CD14-positive monocyte (primary cell): ENCODE measurements around the gene DDR1. TPM values are rescaled to one million over a fixed set of nuclear protein-coding genes. Genes with fewer than 3 reads are reported as not detected.

Source experiments
- DNase-seq, 3 donors: peaks; one replicate each; pipeline ENCODE4 v3.0.0-alpha.2; 2011 to 2022
- H2AFZ ChIP-seq: 2 replicates; pipeline ENCODE4 v1.6.0; 2012; ENCODE audit warnings: mild to moderate bottlenecking, low read depth, low read length, inconsistent platforms; ENCODE audit not compliant: insufficient read depth, poor library complexity, severe bottlenecking
- H3K27ac ChIP-seq, 2 donors: 1 replicate in 1 of 2; 2 replicates in 1 of 2; pipeline ENCODE4 v1.5.1; 2012 to 2013; ENCODE audit warnings: low read length in 2 of 2, control low read depth in 1 of 2, inconsistent platforms in 1 of 2, low read depth in 1 of 2, mild to moderate bottlenecking in 1 of 2
- H3K27me3 ChIP-seq, 2 donors: one replicate each; pipeline versions ENCODE4 v1.6.0 to v1.6.1; 2011 to 2013; ENCODE audit warnings: low read length in 2 of 2; ENCODE audit not compliant: control insufficient read depth in 2 of 2, insufficient read depth in 2 of 2
- H3K36me3 ChIP-seq, 2 donors: replicated peaks in 1 of 2; 1 replicate in 1 of 2; 2 replicates in 1 of 2; pipeline versions ENCODE4 v1.5.1 to v1.6.1; 2012 to 2013; ENCODE audit warnings: low read length in 2 of 2, control low read depth in 1 of 2, inconsistent platforms in 1 of 2, mild to moderate bottlenecking in 1 of 2; ENCODE audit not compliant: insufficient read depth in 2 of 2, control insufficient read depth in 1 of 2
- H3K4me1 ChIP-seq, 2 donors: 1 replicate in 1 of 2; 2 replicates in 1 of 2; pipeline versions ENCODE4 v1.5.1 to v1.6.1; 2012 to 2013; ENCODE audit warnings: low read length in 2 of 2, control low read depth in 1 of 2, inconsistent platforms in 1 of 2, mild to moderate bottlenecking in 1 of 2, moderate library complexity in 1 of 2; ENCODE audit not compliant: insufficient read depth in 2 of 2, control insufficient read depth in 1 of 2
- H3K4me2 ChIP-seq: replicated peaks from 2 replicates; pipeline ENCODE3; 2012; ENCODE audit warnings: low read length, moderate library complexity, mild to moderate bottlenecking; ENCODE audit not compliant: poor library complexity, severe bottlenecking; ENCODE audit errors: extremely low read depth
- H3K4me3 ChIP-seq, 3 experiments: fragments of 200-600 bp in 1 of 3; sonication (generic) in 1 of 3; replicated peaks in 1 of 3; 1 replicate in 2 of 3; 2 replicates in 1 of 3; pipeline ENCODE4 v1.5.1; 2011 to 2013; ENCODE audit warnings: low read length in 3 of 3, mild to moderate bottlenecking in 3 of 3, control low read depth in 2 of 3, low read depth in 2 of 3, inconsistent platforms in 1 of 3, moderate library complexity in 1 of 3
- H3K79me2 ChIP-seq: 2 replicates; pipeline ENCODE4 v1.6.0; 2012; ENCODE audit warnings: mild to moderate bottlenecking, control low read depth, inconsistent platforms, low read length, moderate library complexity; ENCODE audit not compliant: insufficient read depth
- H3K9ac ChIP-seq: 2 replicates; pipeline ENCODE4 v1.6.0; 2017; ENCODE audit warnings: low read length, mild to moderate bottlenecking; ENCODE audit not compliant: insufficient read depth, poor library complexity, severe bottlenecking
- H3K9me3 ChIP-seq, 2 donors: replicated peaks in 1 of 2; 1 replicate in 1 of 2; 2 replicates in 1 of 2; pipeline versions ENCODE4 v1.5.1 to v1.6.1; 2012 to 2013; ENCODE audit warnings: low read length in 2 of 2, control low read depth in 1 of 2; ENCODE audit not compliant: control insufficient read depth in 1 of 2, insufficient read depth in 1 of 2
- H4K20me1 ChIP-seq: 2 replicates; pipeline ENCODE4 v1.6.0; 2012; ENCODE audit warnings: mild to moderate bottlenecking, low read length, control low read depth, moderate library complexity; ENCODE audit not compliant: insufficient read depth
- H3K27ac Mint-ChIP-seq, 7 donors: one replicate each; pipeline ENCODE4 v1.8.0; 2020; ENCODE audit warnings: mild to moderate bottlenecking in 7 of 7, mixed read lengths in 7 of 7, moderate library complexity in 6 of 7, inconsistent platforms in 2 of 7
- H3K27me3 Mint-ChIP-seq, 3 donors: one replicate each; pipeline ENCODE4 v1.8.0; 2021 to 2022; ENCODE audit warnings: low read depth in 3 of 3, mild to moderate bottlenecking in 3 of 3, mixed read lengths in 3 of 3, moderate library complexity in 3 of 3, inconsistent platforms in 1 of 3
- H3K36me3 Mint-ChIP-seq, 2 donors: one replicate each; pipeline ENCODE4 v1.8.0; 2020; ENCODE audit warnings: mixed read lengths in 2 of 2, inconsistent platforms in 1 of 2, mild to moderate bottlenecking in 1 of 2
- H3K4me1 Mint-ChIP-seq: one replicate; pipeline ENCODE4 v1.8.0; 2020; ENCODE audit warnings: mild to moderate bottlenecking, mixed read lengths
- H3K4me3 Mint-ChIP-seq, 2 donors: one replicate each; pipeline ENCODE4 v1.8.0; 2020; ENCODE audit warnings: mild to moderate bottlenecking in 2 of 2, mixed read lengths in 2 of 2, moderate library complexity in 1 of 2
- H3K9me3 Mint-ChIP-seq, 7 donors: one replicate each; pipeline ENCODE4 v1.8.0; 2020 to 2022; ENCODE audit warnings: mixed read lengths in 7 of 7, mild to moderate bottlenecking in 6 of 7, moderate library complexity in 6 of 7, inconsistent platforms in 2 of 7
- CTCF ChIP-seq: fragments of 200-600 bp; IDR thresholded peaks from one replicate; pipeline ENCODE4 v1.8.0; 2022; ENCODE audit warnings: antibody characterized with exemption, mild to moderate bottlenecking
- WGBS: methylation state at CpG from one replicate; pipeline ENCODE4 v1.1.5; 2013; ENCODE audit warnings: missing lambda C conversion rate; ENCODE audit not compliant: insufficient coverage; 5-methylcytosine and 5-hydroxymethylcytosine counted together
- intact Hi-C, 2 donors: fragments of 100-400 bp; cut with micrococcal nuclease; formaldehyde crosslinking; loops; one replicate each; pipeline versions ENCODE4 v1.15.0 to v1.15.1; 2023
- polyA plus RNA-seq, 3 donors: library from polyadenylated mRNA; depleted of rRNA in 1 of 3; unstranded in 2 of 3; stranded (reverse) in 1 of 3; fragments of 300-500 nt in 2 of 3; fragments of >200 nt in 1 of 3; fragmentation: Illumina TruSeq in 2 of 3; gene quantifications; 1 replicate in 2 of 3; 2 replicates in 1 of 3; pipeline ENCODE4 v1.2.3, GENCODE V29; 2012 to 2021

The DDR1 gene
- polyA plus RNA-seq, 3 donors: 0.39 to 1.0 (median 0.51) TPM

GRCh38 chr6:30912746-30913520 lies 28.6 kb downstream of the DDR1 start:
- 94% methylated on average over 4 of the region's 8 CpGs for WGBS
- intact Hi-C loops: loop anchor here in 1 of 2 donors (10.0 kb wide), 1 partner anchor 172 kb away; no protein-coding TSS in a partner anchor
- no peaks in the 10 kb centered on the region for H4K20me1 ChIP-seq
- H3K4me2 ChIP-seq: no peak overlapping the region
- H3K4me3 Mint-ChIP-seq: no peak overlapping the region
- no peaks in the 10 kb centered on the region for H3K27me3 ChIP-seq
- TF ChIP-seq CTCF: no peak
- no peaks in the 10 kb centered on the region for H3K27me3 Mint-ChIP-seq
- H3K36me3 Mint-ChIP-seq: peaks cover 44 to 48% of the 10 kb centered on the region in 2 donors
- H3K9ac ChIP-seq: no peak overlapping the region
- H3K4me1 Mint-ChIP-seq: peaks cover 36% of the 10 kb centered on the region
- peaks cover 32 to 51% of the 10 kb centered on the region in 2 donors for H3K36me3 ChIP-seq
- H3K9me3 Mint-ChIP-seq: no peaks in the 10 kb centered on the region
- peaks cover 14% of the 10 kb centered on the region for H3K79me2 ChIP-seq
- H3K27ac ChIP-seq: no peak overlapping the region
- H3K9me3 ChIP-seq: no peaks in the 10 kb centered on the region
- H3K4me1 ChIP-seq: peaks cover 22 to 35% of the 10 kb centered on the region in 2 donors
- H3K4me3 ChIP-seq: no peak overlapping the region
- no peak overlapping the region for H2AFZ ChIP-seq
- no peak overlapping the region for H3K27ac Mint-ChIP-seq
- DNase-seq: no peak

GRCh38 chr6:30913721-30914075 lies 29.4 kb downstream of the DDR1 start:
- Mint-ChIP-seq H3K4me3 (peak overlapping the region; percentile 94 to 96), H3K9me3 (no peaks in the 10 kb centered on the region), H3K27me3 (no peaks in the 10 kb centered on the region), H3K27ac (peak overlapping the region in 5 of 7 donors; percentile 55 to 87 (median 68)), H3K36me3 (peaks cover 49 to 56% of the 10 kb centered on the region in 2 donors), H3K4me1 (peaks cover 28% of the 10 kb centered on the region)
- intact Hi-C loops: loop anchor here in 1 of 2 donors (10.0 kb wide), 1 partner anchor 171 kb away; no protein-coding TSS in a partner anchor
- H3K79me2 ChIP-seq: peaks cover 7% of the 10 kb centered on the region
- H3K9me3 ChIP-seq: no peaks in the 10 kb centered on the region
- no peak for TF ChIP-seq CTCF
- peak overlapping the region; percentile 74 for H3K9ac ChIP-seq
- H3K27me3 ChIP-seq: no peaks in the 10 kb centered on the region
- no peaks in the 10 kb centered on the region for H4K20me1 ChIP-seq
- no peak for DNase-seq
- H3K36me3 ChIP-seq: peaks cover 35 to 59% of the 10 kb centered on the region in 2 donors
- peak overlapping the region; percentile 96 for H2AFZ ChIP-seq
- H3K4me3 ChIP-seq: peak overlapping the region; percentile 62 to 90 (median 64)
- H3K27ac ChIP-seq: no peak overlapping the region
- peak overlapping the region; percentile 98 for H3K4me2 ChIP-seq
- 28% methylated on average over 30 of the region's 31 CpGs for WGBS
- peaks cover 17 to 28% of the 10 kb centered on the region in 2 donors for H3K4me1 ChIP-seq
